HG03103 (cell line): ENCODE data around the gene COBLL1.
"Not testable (repeated sequence)": the region's sequence is repeated elsewhere in the genome, so short reads cannot be mapped to it uniquely, and the experiment has no call there.

ENCODE experiments used
- ATAC-seq: cut with Tn5 transposase; IDR thresholded peaks from one replicate; pipeline ENCODE4 v1.9.1; 2021; ENCODE audit warnings: low read depth; ENCODE audit not compliant: unreplicated experiment

Gene COBLL1, protein sequence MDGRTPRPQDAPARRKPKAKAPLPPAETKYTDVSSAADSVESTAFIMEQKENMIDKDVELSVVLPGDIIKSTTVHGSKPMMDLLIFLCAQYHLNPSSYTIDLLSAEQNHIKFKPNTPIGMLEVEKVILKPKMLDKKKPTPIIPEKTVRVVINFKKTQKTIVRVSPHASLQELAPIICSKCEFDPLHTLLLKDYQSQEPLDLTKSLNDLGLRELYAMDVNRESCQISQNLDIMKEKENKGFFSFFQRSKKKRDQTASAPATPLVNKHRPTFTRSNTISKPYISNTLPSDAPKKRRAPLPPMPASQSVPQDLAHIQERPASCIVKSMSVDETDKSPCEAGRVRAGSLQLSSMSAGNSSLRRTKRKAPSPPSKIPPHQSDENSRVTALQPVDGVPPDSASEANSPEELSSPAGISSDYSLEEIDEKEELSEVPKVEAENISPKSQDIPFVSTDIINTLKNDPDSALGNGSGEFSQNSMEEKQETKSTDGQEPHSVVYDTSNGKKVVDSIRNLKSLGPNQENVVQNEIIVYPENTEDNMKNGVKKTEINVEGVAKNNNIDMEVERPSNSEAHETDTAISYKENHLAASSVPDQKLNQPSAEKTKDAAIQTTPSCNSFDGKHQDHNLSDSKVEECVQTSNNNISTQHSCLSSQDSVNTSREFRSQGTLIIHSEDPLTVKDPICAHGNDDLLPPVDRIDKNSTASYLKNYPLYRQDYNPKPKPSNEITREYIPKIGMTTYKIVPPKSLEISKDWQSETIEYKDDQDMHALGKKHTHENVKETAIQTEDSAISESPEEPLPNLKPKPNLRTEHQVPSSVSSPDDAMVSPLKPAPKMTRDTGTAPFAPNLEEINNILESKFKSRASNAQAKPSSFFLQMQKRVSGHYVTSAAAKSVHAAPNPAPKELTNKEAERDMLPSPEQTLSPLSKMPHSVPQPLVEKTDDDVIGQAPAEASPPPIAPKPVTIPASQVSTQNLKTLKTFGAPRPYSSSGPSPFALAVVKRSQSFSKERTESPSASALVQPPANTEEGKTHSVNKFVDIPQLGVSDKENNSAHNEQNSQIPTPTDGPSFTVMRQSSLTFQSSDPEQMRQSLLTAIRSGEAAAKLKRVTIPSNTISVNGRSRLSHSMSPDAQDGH

DNA sequence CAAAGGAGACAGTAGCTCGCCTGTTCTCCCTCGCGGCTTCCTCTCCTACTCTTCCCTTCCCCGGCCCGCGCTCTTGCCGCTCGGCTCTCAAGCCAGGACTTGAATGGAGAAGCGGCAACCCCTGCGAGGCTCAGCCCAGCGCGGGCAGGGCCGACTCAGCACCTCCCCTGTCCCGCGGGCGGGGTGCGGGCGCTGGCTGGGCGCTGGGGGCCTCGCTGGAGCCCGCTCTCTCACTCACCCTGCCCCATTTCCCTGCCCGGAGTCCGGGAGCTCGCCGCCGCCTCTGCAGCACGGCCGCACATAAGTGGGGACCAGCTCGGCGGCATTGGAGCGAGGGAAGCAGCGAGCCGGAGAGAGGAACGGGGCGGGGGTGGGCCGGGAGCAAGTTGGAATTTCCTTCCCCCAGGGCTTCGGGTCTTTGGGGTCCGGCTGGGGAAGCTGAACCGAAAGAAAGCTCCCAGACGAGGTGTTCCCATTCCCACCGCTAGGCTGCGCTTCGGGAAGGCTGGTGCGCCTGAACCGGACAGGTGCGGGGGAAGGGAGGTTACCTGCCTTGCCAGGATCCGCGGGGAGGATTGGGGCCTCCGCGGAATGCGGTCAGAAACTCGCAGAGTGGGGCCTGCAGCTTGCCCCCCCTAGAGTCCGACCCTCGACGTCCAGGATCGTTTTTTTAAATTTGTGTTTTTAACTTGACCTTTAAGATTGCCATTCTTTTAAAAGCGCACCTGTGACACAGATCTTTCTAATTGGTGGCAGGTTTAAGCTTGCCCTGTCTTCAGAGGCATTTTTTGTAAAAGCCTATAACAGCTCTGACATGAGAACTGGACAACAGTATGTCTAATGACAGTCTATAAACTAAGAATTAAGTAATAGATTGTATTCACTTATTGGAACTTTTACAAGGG, at the start of gene COBLL1:
Gene COBLL1 (minus strand): TSS at position 105 of the 905 bp plus-strand sequence. CDS start 627 bp downstream, outside the sequence.
- peak; percentile 67 for ATAC-seq

DNA sequence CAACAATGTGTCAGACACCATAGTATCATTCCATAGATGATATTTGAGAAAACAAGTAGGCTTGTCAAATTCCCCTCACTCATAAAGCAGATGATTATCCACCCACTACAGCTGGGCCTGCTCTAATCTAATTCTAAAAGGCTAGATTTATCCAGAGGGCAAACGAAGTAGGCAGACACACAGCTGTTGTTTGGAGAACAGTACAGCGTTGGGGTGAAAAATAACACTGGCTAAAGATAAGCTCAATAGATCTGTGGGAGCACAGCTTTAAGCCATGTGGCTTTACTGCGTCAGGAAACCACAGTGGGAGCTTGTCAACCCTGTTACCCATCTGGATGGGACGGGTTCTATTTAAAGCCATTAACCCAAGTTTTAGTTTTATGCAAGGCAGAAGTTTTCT, 48.9 kb upstream of the COBLL1 start:
- ATAC-seq, result no peak

DNA sequence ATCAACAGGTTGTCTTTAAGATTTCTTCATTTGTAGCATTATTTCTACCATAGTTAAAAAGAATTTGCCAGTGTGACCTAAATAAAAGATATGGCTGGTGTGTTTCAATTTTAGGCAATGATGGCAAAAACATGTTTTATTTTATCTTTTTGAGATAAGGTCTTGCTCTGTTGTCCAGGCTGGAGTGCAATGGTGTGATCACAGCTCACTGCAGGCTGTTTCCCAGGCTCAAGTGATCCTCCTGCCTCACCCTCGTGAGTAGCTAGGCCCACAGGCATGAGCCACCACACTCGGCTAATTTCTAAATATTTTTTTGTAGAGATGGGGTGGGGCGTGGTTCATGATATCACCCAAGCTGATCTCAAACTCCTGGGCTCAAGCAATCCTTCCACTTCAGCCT, 47.0 kb upstream of the COBLL1 start:
- ATAC-seq, result no peak

DNA sequence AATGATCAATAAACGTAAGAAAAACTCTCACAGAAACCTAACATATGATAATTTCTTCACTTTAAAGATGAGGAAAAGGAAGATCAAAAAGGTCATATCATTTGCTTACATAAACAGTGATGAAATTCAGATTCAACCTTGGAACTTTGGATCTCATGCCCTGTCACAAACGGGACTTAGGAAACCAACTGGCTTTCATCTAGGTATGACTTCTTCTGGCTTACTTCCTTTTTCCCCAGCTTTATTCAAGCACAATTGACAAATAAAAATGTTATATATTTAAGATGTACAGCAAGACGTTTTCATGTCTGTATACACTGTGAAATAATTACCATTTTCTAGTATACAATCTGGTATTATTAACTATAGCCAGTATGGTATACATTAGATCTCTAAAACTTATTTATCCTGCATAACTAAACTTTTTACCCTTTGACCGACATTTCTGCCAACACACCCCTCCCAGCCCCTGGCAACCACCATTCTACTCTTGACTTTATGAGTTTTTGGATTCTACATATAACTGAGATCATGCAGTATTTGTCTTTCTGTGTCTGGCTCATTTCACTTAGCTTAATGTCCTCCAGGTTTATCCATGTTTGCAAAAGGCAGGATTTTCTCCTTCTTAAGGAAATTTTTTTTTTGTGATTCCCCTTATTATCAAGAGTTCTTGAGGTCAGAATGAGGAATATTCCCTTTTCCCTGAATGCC, 46.0 kb upstream of the COBLL1 start:
- ATAC-seq, result no peak

DNA sequence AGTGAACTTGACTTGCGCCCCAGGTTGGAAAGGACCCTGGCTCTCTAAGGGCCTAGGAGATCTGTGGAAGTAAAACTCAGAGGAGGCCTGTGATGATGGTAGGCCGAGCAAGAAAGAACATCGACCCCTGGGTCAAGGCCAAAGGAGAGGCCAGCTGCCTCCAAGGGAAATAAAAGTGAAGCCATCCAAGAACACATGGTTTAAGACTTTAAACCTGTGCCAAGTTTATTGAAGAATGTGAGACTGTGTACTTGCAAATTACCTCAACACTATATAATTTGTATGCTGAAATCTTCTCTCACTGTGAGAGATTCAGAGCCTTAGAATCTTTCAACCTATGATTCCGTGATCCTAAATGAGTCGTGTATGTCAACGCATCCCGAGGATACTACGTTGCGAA, 40.7 kb upstream of the COBLL1 start:
- ATAC-seq, result no peak

DNA sequence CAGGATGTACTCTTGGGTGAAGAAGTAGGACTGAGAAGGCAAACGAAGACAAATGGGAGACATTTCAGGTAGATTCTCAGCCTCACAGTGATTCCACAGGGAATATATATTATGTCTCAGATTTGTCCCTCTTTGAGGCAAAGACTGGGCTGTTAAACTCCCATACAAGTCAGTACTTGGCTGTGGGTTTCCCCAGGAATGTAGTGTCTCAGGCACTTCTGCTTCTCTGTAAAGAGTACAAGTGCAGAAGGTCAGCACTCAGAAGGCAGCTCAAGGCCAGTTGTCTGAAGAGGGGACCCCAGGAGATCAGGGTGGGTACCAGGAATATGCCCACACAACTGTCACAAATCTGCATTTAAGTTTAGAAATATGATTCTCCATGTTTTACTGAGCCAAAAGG, 39.9 kb upstream of the COBLL1 start:
- ATAC-seq, result no peak

DNA sequence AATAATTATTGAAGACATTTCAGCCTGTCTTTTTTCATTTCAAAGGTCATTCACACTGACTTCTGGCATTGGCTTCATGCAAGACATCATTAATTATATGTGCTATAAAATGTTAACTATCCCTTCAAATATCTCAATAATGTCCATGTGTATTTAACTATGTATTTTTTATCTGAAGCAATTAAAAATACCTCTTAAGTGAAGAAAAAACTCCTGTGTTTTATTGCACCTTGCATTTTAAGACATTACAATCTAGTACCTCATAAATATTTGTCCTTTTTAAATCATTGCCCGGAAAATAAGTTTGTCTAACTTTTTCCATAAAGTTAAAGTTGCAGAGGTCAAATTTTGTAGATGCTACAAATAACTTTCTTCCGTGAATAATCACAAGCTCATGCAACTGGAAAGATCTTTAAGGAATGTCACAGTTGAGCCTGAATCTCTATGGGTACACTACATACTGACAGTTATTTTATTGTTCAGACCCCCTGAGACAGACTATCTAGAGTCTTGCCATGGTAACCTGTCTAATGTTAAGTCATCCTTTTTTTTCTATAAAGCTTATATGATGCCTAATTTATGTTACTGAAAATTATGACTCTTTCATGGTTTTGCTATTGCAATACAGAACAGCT, 38.4 kb upstream of the COBLL1 start:
- no peak for ATAC-seq

DNA sequence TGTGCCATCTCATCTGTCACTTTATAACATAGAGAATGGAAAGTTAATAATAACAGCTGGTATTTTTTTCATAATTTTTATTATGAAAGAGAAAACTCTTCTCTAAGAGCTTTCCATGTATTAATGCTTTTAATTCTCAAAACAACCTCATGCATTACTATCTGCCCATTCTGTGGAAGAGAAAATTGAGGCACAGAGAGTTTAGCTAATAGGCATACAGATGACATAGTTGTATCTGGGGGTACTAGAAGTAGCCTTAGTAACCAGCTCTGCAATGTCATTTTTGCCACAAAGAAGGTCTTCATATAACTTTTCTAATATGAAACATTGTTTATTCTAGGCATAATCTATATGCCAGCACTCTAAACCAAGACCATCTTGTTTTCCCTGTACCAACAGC, 36.3 kb upstream of the COBLL1 start:
- no peak for ATAC-seq

DNA sequence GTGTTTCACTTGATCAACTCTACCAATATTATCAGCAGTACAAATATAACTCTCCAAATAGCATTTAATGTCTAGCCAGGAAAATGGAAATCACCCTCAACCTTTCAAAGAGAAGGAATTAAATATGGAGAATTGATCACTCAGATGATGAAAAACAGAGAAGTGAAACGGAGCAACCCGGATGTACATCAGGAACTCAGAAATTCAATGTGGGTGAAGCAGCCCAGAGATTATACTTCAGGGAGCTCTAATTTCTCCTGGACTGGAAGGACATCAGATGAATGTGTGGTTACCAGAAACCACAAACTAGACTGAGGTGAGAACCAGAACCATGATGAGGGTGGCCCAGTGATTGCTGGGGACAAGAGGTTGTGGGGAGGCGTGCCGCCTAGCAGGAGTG, 35.5 kb upstream of the COBLL1 start:
- no peak for ATAC-seq

DNA sequence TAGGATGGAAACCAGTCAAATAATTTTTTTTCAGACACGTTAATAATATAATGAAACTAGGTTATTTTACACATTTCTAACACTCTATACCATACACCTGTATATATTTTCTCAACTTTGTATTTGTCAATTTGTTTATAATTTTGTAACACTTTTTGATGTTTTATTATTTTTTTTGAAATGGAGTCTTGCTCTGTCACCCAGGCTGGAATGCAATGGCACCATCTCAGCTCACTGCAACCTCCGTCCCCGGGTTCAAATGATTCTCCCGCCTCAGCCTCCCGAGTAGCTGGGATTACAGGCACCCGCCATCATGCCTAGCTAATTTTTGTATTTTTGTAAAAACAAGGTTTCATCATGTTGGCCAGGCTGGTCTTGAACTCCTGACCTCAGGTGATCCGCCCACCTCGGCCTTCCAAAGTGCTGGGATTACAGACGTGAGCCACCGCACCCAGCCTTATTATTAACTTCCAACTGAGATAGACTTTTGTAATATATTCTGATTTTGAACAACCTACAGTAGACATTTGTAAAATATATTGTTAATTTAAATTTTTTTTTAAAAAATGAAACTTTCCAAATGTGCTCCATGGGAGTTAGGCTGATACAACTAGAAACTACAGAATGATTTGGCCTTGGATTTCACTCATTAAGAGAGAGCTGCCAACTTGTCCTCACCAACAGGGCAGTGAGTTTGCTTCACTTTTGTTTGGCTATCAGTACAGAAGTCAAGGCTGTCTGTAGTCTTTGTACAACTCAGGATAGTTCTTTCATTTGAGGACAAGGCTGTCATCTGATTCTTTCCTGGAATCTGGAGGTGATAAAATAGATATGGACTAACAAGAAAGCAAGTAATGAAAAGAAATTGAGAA, 33.9 kb upstream of the COBLL1 start:
- ATAC-seq, result no peak

DNA sequence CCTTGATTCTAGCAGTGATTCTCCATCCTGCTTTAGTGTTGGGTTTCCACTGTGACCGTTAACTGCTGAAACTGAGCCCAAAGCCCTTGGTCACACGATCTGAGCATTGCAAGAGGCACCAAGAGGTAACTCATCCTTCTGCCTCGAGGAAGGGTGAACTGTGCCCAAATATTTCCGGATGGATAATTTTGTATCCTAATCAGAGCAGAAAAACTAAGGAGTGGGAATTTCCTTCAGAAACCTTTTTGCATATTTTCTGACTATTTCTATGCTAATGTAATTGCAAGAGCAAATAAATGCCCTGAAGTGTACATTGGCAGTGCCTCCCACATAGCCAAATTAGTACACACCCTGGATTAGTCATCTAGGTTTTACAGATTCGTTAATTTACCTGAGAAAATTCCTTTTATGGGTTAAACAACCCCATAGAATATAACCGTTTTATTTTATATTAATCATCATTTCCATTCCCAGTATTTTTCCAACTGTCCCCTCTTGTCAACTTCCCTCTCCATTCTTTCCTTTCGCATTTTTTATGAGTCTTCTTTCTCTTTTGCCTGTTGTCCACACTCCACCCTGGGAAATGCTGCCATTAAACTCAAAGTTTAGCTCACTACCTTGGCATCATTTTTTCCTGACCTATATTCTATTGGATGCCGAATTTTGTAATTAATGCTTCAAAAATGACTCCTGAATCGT, 31.7 kb upstream of the COBLL1 start:
- ATAC-seq, result no peak

DNA sequence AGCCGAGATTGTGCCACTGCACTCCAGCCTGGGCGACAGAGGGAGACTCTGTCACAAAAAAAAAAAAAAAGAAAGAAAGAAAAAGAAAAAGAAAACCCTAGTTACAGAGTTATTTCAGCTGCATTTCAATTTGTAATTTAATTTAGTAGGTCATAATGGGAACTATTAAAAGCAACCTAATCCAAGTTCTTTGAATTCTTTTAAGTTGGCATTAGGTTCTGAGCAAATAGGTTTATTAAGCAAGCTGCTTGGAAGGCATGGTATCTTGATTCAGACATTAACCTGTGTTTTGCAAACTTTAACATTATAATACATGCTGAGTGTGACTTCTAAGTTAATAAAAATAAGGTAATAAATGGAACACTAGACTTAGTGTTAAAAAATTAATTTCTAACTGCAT, 29.8 kb upstream of the COBLL1 start:
- ATAC-seq, result no peak

DNA sequence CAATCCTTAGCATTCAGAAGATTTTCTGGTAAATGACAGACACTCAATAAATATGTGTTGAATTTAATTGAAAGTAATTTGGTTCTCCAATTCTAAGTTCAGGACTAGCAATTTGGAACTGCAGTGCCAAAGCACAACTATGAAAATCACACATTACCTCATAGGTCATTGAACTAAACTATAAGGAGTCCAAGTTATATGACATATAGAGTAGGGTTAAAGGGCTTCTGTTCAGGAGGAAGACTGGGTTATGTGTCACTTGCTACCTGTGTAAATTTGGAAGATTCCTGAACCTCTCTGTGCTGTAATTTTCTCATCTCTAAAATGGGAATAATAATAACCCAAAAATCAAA, 27.8 kb upstream of the COBLL1 start:
- no peak for ATAC-seq

DNA sequence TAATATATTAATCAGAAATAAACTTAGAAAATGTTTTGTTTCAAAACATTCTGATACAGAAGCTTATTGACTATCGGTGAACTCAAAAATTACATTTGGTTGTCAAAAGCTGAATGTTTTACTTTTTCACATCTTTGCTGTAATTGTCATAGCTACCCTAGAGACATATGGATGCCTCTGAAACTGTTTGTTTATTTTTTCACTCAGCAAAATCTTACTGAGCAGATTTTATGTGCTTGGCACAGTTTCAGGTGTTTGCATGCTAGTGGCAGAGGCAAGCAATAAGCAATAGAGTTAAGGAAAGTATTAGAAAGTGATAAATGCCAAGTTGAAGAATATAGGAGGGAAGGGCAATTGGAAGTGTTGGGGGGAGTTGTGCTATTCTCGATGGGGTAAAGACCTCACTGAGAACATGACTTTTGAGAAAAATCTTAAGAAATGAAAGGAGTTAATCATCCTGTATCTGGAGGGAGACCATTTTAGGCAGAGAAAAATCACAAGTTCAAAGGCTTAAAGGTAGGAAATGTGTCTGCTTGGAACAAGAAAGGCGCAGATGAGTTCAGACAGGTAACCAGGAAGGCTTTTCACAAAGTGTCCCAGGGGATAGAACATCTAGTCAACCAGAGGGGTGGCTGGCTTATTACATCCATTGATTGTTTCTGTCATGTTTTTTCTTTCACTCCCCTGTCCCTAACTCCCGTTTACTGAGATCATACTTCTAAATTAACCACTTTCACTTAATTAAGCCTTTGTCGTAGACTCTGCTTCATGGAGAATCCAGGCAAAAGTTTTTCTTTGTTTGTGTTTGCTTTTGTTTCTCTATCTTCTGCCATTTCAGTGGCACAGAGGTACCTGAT, 27.2 kb upstream of the COBLL1 start:
- no peak for ATAC-seq

DNA sequence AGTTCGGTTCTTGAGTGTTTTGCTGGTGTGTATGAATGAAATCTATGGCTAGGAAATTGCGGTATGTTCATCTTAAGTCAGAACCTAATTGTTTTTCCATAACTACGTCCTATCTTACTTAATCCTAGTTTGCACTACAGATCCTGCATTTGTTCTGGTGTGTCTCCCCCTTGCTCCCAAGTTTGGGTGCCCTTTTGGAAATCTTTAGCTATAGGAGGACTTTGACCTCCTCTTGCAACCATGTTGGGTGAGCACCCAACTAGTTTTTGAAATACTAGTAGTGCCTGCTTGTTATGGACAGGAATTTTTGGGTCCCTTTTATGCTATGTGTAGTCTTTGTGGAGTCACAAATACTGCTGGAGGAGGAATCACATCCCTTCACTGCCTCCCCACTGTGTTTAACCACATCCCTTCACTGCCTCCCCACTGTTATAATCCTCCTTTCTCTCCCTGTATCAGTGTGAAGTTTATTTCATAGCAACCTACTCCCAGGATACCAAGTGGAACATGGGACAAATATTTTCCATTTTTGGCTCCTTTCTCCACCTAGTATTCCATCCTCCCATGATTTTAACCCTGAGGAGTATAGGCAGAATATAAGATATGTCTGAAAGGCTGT, 26.3 kb upstream of the COBLL1 start:
- no peak for ATAC-seq

DNA sequence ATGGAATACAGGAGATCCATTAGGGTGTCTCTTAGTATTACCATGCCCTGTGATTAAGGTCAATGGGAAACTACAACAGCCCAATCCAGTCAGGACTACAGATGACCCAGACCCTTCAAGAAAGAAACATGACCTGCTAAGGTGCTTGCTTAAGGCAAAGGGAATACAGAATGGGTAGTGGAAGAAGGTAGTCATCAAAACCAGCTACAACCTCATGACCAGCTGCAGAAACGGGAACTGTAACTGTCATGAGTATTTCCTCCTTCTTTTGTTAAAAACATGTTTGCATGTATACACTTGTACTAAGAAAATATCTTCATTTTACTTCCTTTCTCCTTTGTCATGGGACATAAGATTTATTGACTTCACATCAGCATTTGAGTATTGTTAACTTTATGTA, 24.8 kb upstream of the COBLL1 start:
- not testable (repeated sequence) for ATAC-seq
